ENCODE measurements around the gene CCL21. TPM values are rescaled to one million over a fixed set of nuclear protein-coding genes. Genes with fewer than 3 reads are reported as not detected.
"Not testable (repeated sequence)": the region's sequence is repeated elsewhere in the genome, so short reads cannot be mapped to it uniquely, and the experiment has no call there.

The CCL21 gene
- total RNA-seq, 1 donor from 2014 or later, result not detected

DNA sequence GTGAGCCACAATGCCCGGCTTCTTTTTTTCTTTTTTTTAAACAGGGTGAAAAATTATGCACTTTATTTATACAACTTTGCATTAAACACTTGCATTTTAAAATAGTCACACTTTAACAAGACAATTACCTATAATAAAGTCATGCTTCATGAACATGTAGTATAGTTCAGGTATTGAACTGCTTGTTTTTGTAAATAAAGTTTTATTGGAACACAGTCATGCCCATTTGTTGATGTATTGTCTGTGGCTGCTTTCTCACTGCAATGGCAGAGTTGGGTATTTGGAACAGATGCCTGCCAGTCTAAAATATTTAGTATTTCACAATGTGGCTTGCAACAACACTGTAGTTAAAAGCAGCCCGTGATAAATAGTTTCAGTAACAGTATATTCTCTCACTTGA lies 32.8 kb upstream of the CCL21 start:
- H3K4me3 Mint-ChIP-seq (ENCODE audit: unreplicated experiment), result no peak overlapping the region
- peaks cover 5% of the 10 kb centered on the region for H3K4me1 Mint-ChIP-seq (ENCODE audit: low read depth)
- H3K36me3 Mint-ChIP-seq (ENCODE audit: low read depth), result peaks cover 1% of the 10 kb centered on the region

DNA sequence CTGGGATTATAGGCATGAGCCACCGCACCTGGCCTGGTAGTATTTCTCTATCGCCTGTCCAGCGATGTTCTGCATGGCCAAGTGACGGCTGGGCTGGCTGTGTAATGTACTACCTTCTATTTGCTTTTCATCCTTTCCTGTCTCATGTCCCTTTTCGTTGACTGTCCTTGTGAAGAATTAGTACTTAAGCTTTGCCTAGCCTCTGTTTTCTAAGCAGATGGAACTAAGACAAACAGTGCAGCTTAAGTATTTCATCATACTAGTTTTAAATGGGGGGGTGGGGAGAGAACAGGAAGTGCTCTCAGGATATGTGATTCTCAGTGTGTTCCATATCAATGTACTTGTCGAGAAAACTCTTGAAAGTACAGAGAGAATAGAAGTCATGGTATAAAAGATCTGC lies 31.7 kb upstream of the CCL21 start:
- TF ChIP-seq, protein P1, sequence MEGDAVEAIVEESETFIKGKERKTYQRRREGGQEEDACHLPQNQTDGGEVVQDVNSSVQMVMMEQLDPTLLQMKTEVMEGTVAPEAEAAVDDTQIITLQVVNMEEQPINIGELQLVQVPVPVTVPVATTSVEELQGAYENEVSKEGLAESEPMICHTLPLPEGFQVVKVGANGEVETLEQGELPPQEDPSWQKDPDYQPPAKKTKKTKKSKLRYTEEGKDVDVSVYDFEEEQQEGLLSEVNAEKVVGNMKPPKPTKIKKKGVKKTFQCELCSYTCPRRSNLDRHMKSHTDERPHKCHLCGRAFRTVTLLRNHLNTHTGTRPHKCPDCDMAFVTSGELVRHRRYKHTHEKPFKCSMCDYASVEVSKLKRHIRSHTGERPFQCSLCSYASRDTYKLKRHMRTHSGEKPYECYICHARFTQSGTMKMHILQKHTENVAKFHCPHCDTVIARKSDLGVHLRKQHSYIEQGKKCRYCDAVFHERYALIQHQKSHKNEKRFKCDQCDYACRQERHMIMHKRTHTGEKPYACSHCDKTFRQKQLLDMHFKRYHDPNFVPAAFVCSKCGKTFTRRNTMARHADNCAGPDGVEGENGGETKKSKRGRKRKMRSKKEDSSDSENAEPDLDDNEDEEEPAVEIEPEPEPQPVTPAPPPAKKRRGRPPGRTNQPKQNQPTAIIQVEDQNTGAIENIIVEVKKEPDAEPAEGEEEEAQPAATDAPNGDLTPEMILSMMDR (IDR thresholded peaks at IDR 0.05), result no peak
- no peak for DNase-seq (ENCODE audit: low spot score)
- Mint-ChIP-seq H3K4me1 (ENCODE audit: low read depth) (peaks cover 5% of the 10 kb centered on the region), H3K4me3 (ENCODE audit: unreplicated experiment) (no peak overlapping the region), H3K9me3 (ENCODE audit: low read depth) (peaks cover 4% of the 10 kb centered on the region), H3K27ac (ENCODE audit: unreplicated experiment) (no peak overlapping the region), H3K36me3 (ENCODE audit: low read depth) (peaks cover 1% of the 10 kb centered on the region), H3K27me3 (ENCODE audit: low read depth) (peaks cover 17% of the 10 kb centered on the region)

More for the DNA sequence above, 32.8 kb upstream of the CCL21 start:
- Mint-ChIP-seq H3K9me3 (ENCODE audit: low read depth) (peaks cover 10% of the 10 kb centered on the region), H3K27me3 (ENCODE audit: low read depth) (peaks cover 11% of the 10 kb centered on the region), H3K27ac (ENCODE audit: unreplicated experiment) (no peak overlapping the region)
- TF ChIP-seq, protein P1 (IDR thresholded peaks at IDR 0.05), result no peak
- DNase-seq (ENCODE audit: low spot score), result no peak

DNA sequence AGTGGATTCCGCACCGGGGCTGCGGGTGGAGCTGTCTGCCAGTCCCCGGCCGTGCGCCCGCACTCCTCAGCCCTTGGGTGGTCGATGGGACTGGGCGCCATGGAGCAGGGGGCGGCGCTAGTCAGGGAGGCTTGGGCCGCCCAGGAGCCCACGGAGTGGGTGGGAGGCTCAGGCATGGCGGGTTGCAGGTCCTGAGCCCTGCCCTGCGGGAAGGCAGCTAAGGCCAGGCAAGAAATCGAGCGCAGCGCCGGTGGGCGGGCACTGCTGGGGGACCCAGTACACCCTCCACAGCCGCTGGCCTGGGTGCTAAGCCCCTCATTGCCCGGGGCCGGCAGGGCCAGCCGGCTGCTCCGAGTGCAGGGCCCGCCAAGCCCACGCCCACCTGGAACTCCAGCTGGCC lies 30.2 kb upstream of the CCL21 start:
- not testable (repeated sequence) for H3K27ac Mint-ChIP-seq (ENCODE audit: unreplicated experiment); H3K4me1 Mint-ChIP-seq (ENCODE audit: low read depth)

DNA sequence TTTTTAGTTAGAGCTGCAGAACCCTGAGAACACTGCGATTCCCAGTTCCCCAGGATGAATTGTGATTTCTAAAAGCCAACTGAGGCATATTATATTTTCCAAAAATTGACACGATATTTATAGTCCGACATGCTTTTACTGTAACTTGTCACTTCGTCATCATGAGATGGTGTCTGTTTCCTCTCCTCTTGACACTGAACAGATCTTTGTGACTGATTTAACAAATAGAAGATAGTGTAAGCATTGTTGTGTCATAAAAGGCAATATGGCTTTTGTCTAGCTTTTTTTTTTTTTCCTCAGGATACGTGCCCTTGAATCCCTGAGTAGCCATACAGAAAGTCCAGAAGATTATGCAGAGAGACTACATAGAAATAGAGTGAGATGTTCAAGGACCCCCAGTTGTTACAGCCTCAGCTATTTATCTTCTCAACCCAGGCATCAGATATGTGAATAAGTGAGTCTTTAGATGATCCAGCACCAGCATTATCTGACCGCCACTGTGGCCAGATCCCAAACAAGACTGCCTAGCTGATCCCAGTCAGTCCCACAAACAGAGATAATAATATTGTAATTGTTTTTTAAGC lies 27.8 kb upstream of the CCL21 start:
- DNase-seq (ENCODE audit: low spot score), result no peak
- H3K9me3 Mint-ChIP-seq (ENCODE audit: low read depth), result no peaks in the 10 kb centered on the region
- peaks cover 14% of the 10 kb centered on the region for H3K27me3 Mint-ChIP-seq (ENCODE audit: low read depth)
- peaks cover 1% of the 10 kb centered on the region for H3K36me3 Mint-ChIP-seq (ENCODE audit: low read depth)
- TF ChIP-seq, protein P1 (IDR thresholded peaks at IDR 0.05), result no peak
- no peak overlapping the region for H3K4me3 Mint-ChIP-seq (ENCODE audit: unreplicated experiment)
- H3K27ac Mint-ChIP-seq (ENCODE audit: unreplicated experiment), result no peak overlapping the region
- H3K4me1 Mint-ChIP-seq (ENCODE audit: low read depth), result peaks cover 5% of the 10 kb centered on the region

More for the DNA sequence above, 30.2 kb upstream of the CCL21 start:
- not testable (repeated sequence) for H3K36me3 Mint-ChIP-seq (ENCODE audit: low read depth); DNase-seq (ENCODE audit: low spot score); H3K9me3 Mint-ChIP-seq (ENCODE audit: low read depth); H3K4me3 Mint-ChIP-seq (ENCODE audit: unreplicated experiment)
- peaks cover 15% of the 10 kb centered on the region for H3K27me3 Mint-ChIP-seq (ENCODE audit: low read depth)

DNA sequence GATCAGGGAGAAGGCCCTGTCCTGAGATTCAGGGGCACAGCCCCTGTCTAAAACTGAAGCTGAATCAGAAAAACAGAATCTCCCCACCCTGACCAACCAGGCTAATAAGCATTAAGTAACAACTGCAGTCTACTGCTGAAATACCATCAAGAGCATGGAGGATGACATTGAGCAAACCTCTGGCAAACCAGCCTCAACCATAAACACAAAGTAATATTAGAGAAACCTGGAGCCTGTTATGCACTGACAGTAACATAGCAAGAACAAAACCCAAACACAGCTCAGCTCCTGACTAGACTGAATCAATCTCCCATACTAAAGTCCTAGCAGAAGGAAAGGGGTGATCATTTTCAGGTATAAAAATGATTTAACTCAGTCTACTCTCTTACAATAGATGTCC lies 24.8 kb upstream of the CCL21 start:
- H3K36me3 Mint-ChIP-seq (ENCODE audit: low read depth), result peaks cover 1% of the 10 kb centered on the region
- TF ChIP-seq, protein P1 (IDR thresholded peaks at IDR 0.05), result no peak
- no peak overlapping the region for H3K27ac Mint-ChIP-seq (ENCODE audit: unreplicated experiment)
- H3K4me1 Mint-ChIP-seq (ENCODE audit: low read depth), result no peaks in the 10 kb centered on the region
- no peak overlapping the region for H3K4me3 Mint-ChIP-seq (ENCODE audit: unreplicated experiment)
- peaks cover 18% of the 10 kb centered on the region for H3K27me3 Mint-ChIP-seq (ENCODE audit: low read depth)
- no peaks in the 10 kb centered on the region for H3K9me3 Mint-ChIP-seq (ENCODE audit: low read depth)
- no peak for DNase-seq (ENCODE audit: low spot score)

DNA sequence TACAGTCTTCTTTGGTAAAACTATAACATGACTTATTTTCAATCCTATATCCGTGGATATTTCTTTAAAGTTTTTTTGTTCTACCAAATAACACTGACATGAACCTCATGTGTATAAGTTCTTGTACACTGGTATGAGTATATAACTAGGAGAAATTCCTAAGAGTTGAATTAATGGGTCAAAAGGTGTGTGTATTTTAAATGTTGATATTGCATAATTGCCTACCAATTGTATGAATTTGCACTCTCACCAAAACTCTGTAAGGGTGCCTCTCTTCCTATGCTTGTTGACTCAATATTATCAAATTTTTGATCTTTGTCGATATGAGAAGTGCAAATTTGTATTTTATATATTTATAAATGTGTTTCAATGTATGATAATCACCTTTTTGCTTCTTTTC lies 22.9 kb upstream of the CCL21 start:
- TF ChIP-seq, protein P1 (IDR thresholded peaks at IDR 0.05), result no peak
- H3K27ac Mint-ChIP-seq (ENCODE audit: unreplicated experiment), result no peak overlapping the region
- H3K27me3 Mint-ChIP-seq (ENCODE audit: low read depth), result peaks cover 18% of the 10 kb centered on the region
- no peak for DNase-seq (ENCODE audit: low spot score)
- no peaks in the 10 kb centered on the region for H3K4me1 Mint-ChIP-seq (ENCODE audit: low read depth)
- H3K4me3 Mint-ChIP-seq (ENCODE audit: unreplicated experiment), result no peak overlapping the region
- H3K9me3 Mint-ChIP-seq (ENCODE audit: low read depth), result no peaks in the 10 kb centered on the region
- peaks cover 1% of the 10 kb centered on the region for H3K36me3 Mint-ChIP-seq (ENCODE audit: low read depth)
